BLaER1 treated with 17β-estradiol and CSF1 and Interleukin-3, amounts not matched to agents 10 nM and 100 nM (cell line): ENCODE measurements around the gene HBD.
A peak's percentile ranks its signal among the peaks of the same experiment; 100 is the strongest.

Source experiments
- H3K27ac ChIP-seq, 11 experiments: shearing (Covaris generic); formaldehyde crosslinking; 2 replicates each; pipeline ENCODE4 v1.8.1; 2022
- H3K27me3 ChIP-seq, 11 experiments: shearing (Covaris generic); formaldehyde crosslinking; 2 replicates each; pipeline ENCODE4 v1.8.1; 2022
- H3K36me3 ChIP-seq, 11 experiments: shearing (Covaris generic); formaldehyde crosslinking; 2 replicates each; pipeline ENCODE4 v1.8.1; 2022
- H3K4me1 ChIP-seq, 10 experiments: shearing (Covaris generic); formaldehyde crosslinking; 2 replicates each; pipeline ENCODE4 v1.8.1; 2022
- H3K4me2 ChIP-seq, 11 experiments: shearing (Covaris generic); formaldehyde crosslinking; 2 replicates each; pipeline ENCODE4 v1.8.1; 2022
- H3K4me3 ChIP-seq, 10 experiments: shearing (Covaris generic); formaldehyde crosslinking; 2 replicates each; pipeline ENCODE4 v1.8.1; 2022
- H3K9ac ChIP-seq, 11 experiments: shearing (Covaris generic); formaldehyde crosslinking; 2 replicates each; pipeline ENCODE4 v1.8.1; 2022
- H3K9me3 ChIP-seq, 11 experiments: shearing (Covaris generic); formaldehyde crosslinking; replicated peaks in 1 of 11; 2 replicates each; pipeline ENCODE4 v1.8.1; 2022
- H4K20me1 ChIP-seq, 11 experiments: shearing (Covaris generic); formaldehyde crosslinking; 2 replicates each; pipeline ENCODE4 v1.8.1; 2022
- Cebpa-rat ChIP-seq, 11 experiments: shearing (Covaris generic); IDR thresholded peaks; 2 replicates each; pipeline ENCODE4 v1.8.1; 2022

Gene HBD

DNA sequence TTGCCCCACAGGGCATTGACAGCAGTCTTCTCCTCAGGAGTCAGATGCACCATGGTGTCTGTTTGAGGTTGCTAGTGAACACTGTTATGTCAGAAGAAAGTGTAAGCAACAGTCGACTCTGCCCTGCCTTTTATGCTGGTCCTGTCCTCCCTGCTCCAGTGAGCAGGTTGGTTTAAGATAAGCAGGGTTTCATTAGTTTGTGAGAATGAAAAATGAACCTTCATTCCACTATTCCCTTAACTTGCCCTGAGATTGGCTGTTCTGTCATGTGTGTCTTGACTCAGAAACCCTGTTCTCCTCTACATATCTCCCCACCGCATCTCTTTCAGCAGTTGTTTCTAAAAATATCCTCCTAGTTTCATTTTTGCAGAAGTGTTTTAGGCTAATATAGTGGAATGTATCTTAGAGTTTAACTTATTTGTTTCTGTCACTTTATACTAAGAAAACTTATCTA is at the start of gene HBD:
HBD (minus strand) TSS at position 103 of the 454 bp plus-strand sequence; CDS start at position 53, 50 bp downstream.
- peak within 1 kb of the TSS; percentile 40 to 80 (median 62) for H3K4me2 ChIP-seq
- no peaks in the 10 kb centered on the region for H3K27me3 ChIP-seq
- H3K4me3 ChIP-seq: no peak within 1 kb of the TSS
- H3K4me1 ChIP-seq: peaks cover 10 to 41% (median 11%) of the 10 kb centered on the region in 10 experiments
- H3K9me3 ChIP-seq: no peaks in the 10 kb centered on the region
- H3K9ac ChIP-seq: no peak within 1 kb of the TSS
- no peak for TF ChIP-seq Cebpa-rat (IDR thresholded peaks at IDR 0.05)
- H3K27ac ChIP-seq: 0 out of 22 replicates have a peak within 1 kb of the TSS, but pooled peaks of 1 of the 11 experiments have one; percentile 13
- no peaks in the 10 kb centered on the region for H3K36me3 ChIP-seq
- H4K20me1 ChIP-seq: no peaks in the 10 kb centered on the region

- no peaks in the 10 kb centered on the region for H3K27me3 ChIP-seq
- H3K4me2 ChIP-seq: no peak overlapping the region
- no peak overlapping the region for H3K4me3 ChIP-seq
- no peaks in the 10 kb centered on the region for H3K9me3 ChIP-seq
- no peak overlapping the region for H3K27ac ChIP-seq
- no peaks in the 10 kb centered on the region for H4K20me1 ChIP-seq
- no peaks in the 10 kb centered on the region for H3K36me3 ChIP-seq
- no peak for TF ChIP-seq Cebpa-rat (IDR thresholded peaks at IDR 0.05)
- peaks cover 0 to 16% (median 8%) of the 10 kb centered on the region in 10 experiments; a peak in 10 of 20 replicates for H3K4me1 ChIP-seq
- no peak overlapping the region for H3K9ac ChIP-seq
Measured at GRCh38 chr11:5283882-5284281, 49.6 kb upstream of the HBD start.

DNA sequence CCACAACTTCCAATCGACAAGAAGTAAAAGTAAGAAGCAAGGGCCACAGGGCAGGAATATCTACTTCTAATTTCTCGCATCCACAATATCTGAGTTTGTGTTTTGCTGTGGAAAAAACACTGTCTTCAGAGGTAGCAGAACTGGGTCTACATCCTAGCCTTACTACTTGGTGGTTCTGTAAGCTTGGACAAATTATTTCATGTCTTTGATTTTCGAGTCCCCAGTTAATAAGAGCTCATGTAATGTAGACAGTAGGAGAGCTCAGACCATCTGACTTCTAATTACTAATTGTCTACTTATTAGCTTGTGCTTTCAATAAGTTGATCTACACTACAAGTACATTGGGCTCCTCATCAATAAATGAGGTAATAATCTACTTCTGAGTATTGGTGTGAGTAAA is 48.8 kb upstream of the HBD start:
- Histone ChIP-seq H3K36me3 (no peaks in the 10 kb centered on the region), H3K4me2 (no peak overlapping the region), H4K20me1 (no peaks in the 10 kb centered on the region), H3K4me3 (no peak overlapping the region), H3K27ac (no peak overlapping the region), H3K27me3 (no peaks in the 10 kb centered on the region), H3K4me1 (peaks cover 0 to 16% (median 8%) of the 10 kb centered on the region in 10 experiments; a peak in 10 of 20 replicates), H3K9me3 (no peaks in the 10 kb centered on the region), H3K9ac (no peak overlapping the region)
- no peak for TF ChIP-seq Cebpa-rat (IDR thresholded peaks at IDR 0.05)

DNA sequence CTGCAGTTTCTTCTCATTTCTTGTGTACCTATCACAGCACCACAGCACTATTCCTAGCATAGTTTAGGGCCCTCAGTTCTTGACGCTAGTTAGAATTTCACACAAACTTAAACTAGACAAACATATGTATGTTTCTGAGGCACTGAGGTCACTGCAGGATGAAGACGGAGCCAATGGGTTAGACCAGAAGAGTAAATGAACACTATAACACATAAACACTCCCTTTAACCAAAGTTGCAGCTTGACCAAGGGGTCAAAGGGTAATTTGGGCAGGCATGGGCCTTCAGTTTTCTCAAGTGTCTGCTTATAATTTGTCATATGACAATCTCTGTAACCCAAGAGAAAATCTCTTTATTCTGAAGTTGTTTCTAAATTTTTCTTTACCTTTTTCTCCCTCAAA is 48.3 kb upstream of the HBD start:
- H3K4me2 ChIP-seq: no peak overlapping the region
- H3K4me1 ChIP-seq: peaks cover 0 to 16% (median 8%) of the 10 kb centered on the region in 10 experiments; a peak in 10 of 20 replicates
- H3K9me3 ChIP-seq: no peaks in the 10 kb centered on the region
- no peaks in the 10 kb centered on the region for H3K27me3 ChIP-seq
- H4K20me1 ChIP-seq: no peaks in the 10 kb centered on the region
- H3K36me3 ChIP-seq: no peaks in the 10 kb centered on the region
- no peak overlapping the region for H3K9ac ChIP-seq
- TF ChIP-seq Cebpa-rat (IDR thresholded peaks at IDR 0.05): no peak
- H3K27ac ChIP-seq: no peak overlapping the region
- no peak overlapping the region for H3K4me3 ChIP-seq

DNA sequence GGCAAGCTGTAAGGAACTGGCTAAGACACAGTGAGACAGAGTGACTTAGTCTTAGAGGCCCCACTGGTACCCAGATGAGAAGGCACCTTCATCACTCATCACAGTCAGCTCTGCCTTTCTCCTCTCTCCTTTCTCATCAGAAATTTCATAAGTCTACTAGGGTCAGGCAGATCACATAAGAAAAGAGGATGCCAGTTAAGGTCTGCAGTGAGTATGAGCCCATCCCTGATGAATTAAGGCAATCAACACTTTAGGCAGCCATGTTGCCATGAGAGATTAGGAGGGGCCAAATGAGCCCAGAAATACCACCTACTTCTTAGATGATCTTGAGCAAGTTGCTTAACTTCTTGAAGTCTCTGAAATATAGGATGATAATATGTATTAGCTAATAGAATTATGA is 47.3 kb upstream of the HBD start:
- Histone ChIP-seq H3K4me2 (no peak overlapping the region), H3K9ac (no peak overlapping the region), H3K4me3 (no peak overlapping the region), H3K36me3 (no peaks in the 10 kb centered on the region), H4K20me1 (no peaks in the 10 kb centered on the region), H3K9me3 (no peaks in the 10 kb centered on the region), H3K27ac (peak overlapping the region in 4 of 11 experiments; percentile 6 to 63 (median 34); a peak in 5 of 22 replicates), H3K27me3 (no peaks in the 10 kb centered on the region), H3K4me1 (peaks cover 0 to 16% (median 8%) of the 10 kb centered on the region in 10 experiments; a peak in 10 of 20 replicates)
- no peak for TF ChIP-seq Cebpa-rat (IDR thresholded peaks at IDR 0.05)

DNA sequence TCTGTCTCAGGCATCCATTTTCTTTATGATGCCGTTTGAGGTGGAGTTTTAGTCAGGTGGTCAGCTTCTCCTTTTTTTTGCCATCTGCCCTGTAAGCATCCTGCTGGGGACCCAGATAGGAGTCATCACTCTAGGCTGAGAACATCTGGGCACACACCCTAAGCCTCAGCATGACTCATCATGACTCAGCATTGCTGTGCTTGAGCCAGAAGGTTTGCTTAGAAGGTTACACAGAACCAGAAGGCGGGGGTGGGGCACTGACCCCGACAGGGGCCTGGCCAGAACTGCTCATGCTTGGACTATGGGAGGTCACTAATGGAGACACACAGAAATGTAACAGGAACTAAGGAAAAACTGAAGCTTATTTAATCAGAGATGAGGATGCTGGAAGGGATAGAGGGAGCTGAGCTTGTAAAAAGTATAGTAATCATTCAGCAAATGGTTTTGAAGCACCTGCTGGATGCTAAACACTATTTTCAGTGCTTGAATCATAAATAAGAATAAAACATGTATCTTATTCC is 46.4 kb upstream of the HBD start:
- no peaks in the 10 kb centered on the region for H4K20me1 ChIP-seq
- H3K4me3 ChIP-seq: no peak overlapping the region
- no peaks in the 10 kb centered on the region for H3K27me3 ChIP-seq
- no peak overlapping the region for H3K9ac ChIP-seq
- no peaks in the 10 kb centered on the region for H3K36me3 ChIP-seq
- no peak for TF ChIP-seq Cebpa-rat (IDR thresholded peaks at IDR 0.05)
- H3K9me3 ChIP-seq: no peaks in the 10 kb centered on the region
- H3K27ac ChIP-seq: peak overlapping the region in 5 of 11 experiments; percentile 6 to 63 (median 39); a peak in 10 of 22 replicates
- peaks cover 0 to 16% (median 8%) of the 10 kb centered on the region in 10 experiments; a peak in 10 of 20 replicates for H3K4me1 ChIP-seq
- H3K4me2 ChIP-seq: peak overlapping the region in 6 of 11 experiments; percentile 1 to 58 (median 22); a peak in 8 of 22 replicates

GRCh38 chr11:5279471-5280090 is 45.3 kb upstream of the HBD start:
- Histone ChIP-seq H3K4me2 (no peak overlapping the region), H3K4me3 (no peak overlapping the region), H3K9me3 (no peaks in the 10 kb centered on the region), H3K36me3 (no peaks in the 10 kb centered on the region), H3K27ac (peak overlapping the region in 6 of 11 experiments; percentile 15 to 67 (median 35); a peak in 6 of 22 replicates), H3K9ac (no peak overlapping the region), H3K27me3 (no peaks in the 10 kb centered on the region), H4K20me1 (no peaks in the 10 kb centered on the region), H3K4me1 (peaks cover 0 to 16% (median 8%) of the 10 kb centered on the region in 10 experiments; a peak in 10 of 20 replicates)
- TF ChIP-seq Cebpa-rat (IDR thresholded peaks at IDR 0.05): no peak

DNA sequence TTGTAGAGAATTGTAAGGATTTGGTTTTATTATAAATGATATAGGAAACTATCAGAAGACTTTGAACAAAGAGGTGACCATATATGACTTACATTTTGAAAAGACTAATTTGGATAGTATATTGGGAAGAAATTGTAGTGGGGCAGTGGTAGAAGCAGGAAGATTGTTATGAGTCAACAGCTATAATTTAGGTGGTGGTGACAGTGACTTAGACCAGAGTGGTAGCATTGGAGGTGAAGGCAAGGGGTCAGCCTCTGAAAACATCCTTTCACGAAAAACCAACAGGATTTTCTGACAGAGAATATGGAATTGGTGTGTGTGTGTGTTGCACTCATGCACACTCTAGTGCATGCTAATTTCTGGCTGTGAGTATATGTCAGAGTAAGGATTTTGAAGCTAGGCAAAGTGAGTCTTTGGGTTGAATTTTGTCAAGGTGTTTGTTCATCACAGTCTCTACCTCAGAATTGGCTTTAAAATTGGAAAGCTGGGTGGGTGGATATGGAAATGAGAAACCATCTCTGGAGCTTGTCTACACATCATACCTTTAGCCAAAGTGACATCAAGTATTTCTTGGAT is 43.6 kb upstream of the HBD start:
- Histone ChIP-seq H3K27me3 (no peaks in the 10 kb centered on the region), H4K20me1 (no peaks in the 10 kb centered on the region), H3K9me3 (no peaks in the 10 kb centered on the region), H3K27ac (no peak overlapping the region), H3K36me3 (no peaks in the 10 kb centered on the region), H3K4me2 (no peak overlapping the region), H3K4me3 (no peak overlapping the region), H3K9ac (no peak overlapping the region), H3K4me1 (peaks cover 0 to 16% (median 8%) of the 10 kb centered on the region in 10 experiments; a peak in 10 of 20 replicates)
- no peak for TF ChIP-seq Cebpa-rat (IDR thresholded peaks at IDR 0.05)

DNA sequence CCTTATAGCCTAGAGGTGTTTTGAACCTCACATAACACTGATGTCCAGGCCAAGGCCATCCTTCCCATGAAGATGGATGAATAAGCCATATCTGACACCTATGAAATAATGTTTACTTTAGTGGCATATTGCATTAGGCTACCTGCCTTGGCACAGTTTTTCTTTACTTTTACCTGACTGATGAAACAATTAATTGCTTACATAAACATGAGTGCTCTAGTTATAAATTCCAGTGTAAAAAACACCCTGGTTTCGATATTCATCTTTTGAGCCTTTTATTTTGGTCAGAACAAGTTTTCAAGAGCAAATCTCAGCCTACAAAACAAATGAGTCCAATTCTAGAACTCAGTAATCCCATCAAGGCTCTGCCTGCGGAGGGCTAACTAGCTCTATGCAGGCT is 42.4 kb upstream of the HBD start:
- no peak overlapping the region for H3K4me3 ChIP-seq

More for the DNA sequence above, 42.4 kb upstream of the HBD start:
- no peak overlapping the region for H3K27ac ChIP-seq
- H3K36me3 ChIP-seq: no peaks in the 10 kb centered on the region
- no peak overlapping the region for H3K4me2 ChIP-seq
- H3K4me1 ChIP-seq: peaks cover 0 to 16% (median 8%) of the 10 kb centered on the region in 10 experiments; a peak in 10 of 20 replicates
- no peak overlapping the region for H3K9ac ChIP-seq
- TF ChIP-seq Cebpa-rat (IDR thresholded peaks at IDR 0.05): no peak
- H3K27me3 ChIP-seq: no peaks in the 10 kb centered on the region
- H3K9me3 ChIP-seq: no peaks in the 10 kb centered on the region
- H4K20me1 ChIP-seq: no peaks in the 10 kb centered on the region
